Measurements from ENCODE around the gene SAFB.

Gene SAFB

GRCh38 chr19:5703819-5704818 lies 81.2 kb downstream of the SAFB start:
- no peak for DNase-seq

- no peak for DNase-seq
These were observed 82.7 kb downstream of the SAFB start for GRCh38 chr19:5705552-5705951.

- DNase-seq: no peak
These were observed 84.1 kb downstream of the SAFB start for GRCh38 chr19:5706876-5707573.

GRCh38 chr19:5707576-5708575 lies 85.0 kb downstream of the SAFB start:
- DNase-seq: no peak

DNA sequence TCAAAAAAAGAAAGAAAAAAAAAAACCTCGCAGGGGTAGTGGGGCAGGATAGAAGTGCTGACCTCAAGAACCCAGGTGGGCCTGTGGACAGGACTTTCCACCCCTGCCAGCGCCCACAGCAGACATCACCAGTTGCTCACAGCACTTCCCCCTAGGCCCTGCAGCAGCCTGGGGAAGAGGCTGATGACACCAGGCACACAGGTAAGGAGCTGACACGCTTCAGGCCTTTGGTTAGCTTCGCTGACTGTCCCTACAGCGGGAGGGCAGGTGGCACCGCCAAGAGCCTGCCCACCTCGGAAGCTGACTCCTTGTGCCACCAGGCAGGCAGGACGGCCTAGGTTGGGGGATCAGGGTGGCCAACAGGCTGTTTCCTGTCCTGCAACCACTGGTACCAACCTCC lies 88.1 kb downstream of the SAFB start:
- DNase-seq: no peak

- DNase-seq: no peak
These were observed 88.9 kb downstream of the SAFB start for GRCh38 chr19:5711713-5712161.

GRCh38 chr19:5713228-5713627 lies 90.3 kb downstream of the SAFB start:
- DNase-seq: no peak

DNA sequence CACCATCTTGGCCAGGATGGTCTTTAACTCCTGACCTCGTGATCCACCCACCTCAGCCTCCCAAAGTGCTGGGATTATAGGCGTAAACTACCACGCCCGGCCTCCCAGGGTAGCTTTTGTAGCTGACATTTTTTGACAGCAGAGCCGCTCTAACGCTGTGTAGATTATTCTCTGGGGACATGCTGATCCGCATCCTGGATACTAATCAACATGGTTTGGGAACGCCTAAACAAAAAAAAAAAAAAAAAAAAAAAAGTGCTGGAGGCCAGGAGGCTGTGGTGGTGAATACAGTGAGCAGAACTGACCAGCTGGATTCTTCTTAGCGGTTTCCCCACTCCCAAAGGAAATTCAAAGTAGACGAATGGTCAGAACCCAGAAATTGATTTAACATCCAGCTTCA lies 91.9 kb downstream of the SAFB start:
- no peak for DNase-seq

DNA sequence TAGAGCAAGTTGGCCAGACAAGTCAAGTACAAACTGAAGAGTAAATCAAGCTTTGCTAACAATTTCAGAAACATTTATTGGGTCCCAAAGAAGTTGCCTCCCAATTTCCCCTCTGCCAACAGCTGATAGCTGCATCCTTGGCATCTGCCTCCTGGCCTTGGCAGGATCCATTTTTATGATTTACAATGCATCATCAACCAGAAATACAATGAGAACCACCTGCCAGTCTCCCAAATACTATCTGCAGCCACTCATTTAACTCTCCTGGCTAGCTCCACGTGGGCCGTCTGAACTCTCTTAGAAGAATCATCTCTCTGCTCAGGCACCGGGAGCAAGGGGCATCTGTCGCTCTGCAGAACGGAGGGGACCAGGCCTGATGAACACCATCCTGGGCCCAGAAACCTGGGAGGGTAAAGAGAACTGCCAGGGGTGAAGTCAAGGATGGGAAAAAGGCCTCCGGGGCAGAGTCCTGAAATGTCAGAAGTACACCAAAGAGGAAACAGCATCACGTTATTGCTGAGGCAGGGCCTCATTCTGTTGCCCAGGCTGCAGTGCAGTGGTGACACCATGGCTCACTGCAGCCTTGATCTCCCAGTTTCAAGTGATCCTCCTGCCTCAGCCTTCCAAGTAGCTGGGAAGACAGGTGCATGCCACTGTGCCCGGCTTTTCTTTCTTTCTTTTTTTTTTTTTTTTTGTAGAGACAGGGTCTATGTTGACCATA lies 94.5 kb downstream of the SAFB start:
- DNase-seq: no peak
